SK-N-SH treated with all-trans-retinoic acid at 6 μM for 48 hours (cell line): Measurements from ENCODE around the gene MROH9.

ENCODE experiments used
- ATAC-seq: fragments of 200-7000 bp; cut with Tn5 transposase; 3 replicates; pipeline ENCODE4 v1.9.1; 2020; ENCODE audit warnings: mild to moderate bottlenecking, moderate library complexity
- ARNTL ChIP-seq: fragments of 450-650 bp; formaldehyde crosslinking; IDR thresholded peaks from 2 replicates; pipeline ENCODE4 v1.5.0; 2020; ENCODE audit warnings: low read depth, mild to moderate bottlenecking, moderate library complexity, borderline replicate concordance
- BACH2 ChIP-seq: fragments of 250-450 bp; sonication (Bioruptor Pico); IDR thresholded peaks from 2 replicates; pipeline ENCODE4 v1.9.0; 2021; ENCODE audit warnings: mild to moderate bottlenecking, borderline replicate concordance
- CREB5 ChIP-seq: fragments of 250-450 bp; sonication (Bioruptor Pico); IDR thresholded peaks from 2 replicates; pipeline ENCODE4 v1.5.1; 2020; ENCODE audit warnings: low read depth, mild to moderate bottlenecking, moderate library complexity
- GLIS3 ChIP-seq: fragments of 250-450 bp; sonication (Bioruptor Pico); IDR thresholded peaks from 2 replicates; pipeline ENCODE4 v1.5.0; 2020; ENCODE audit warnings: mild to moderate bottlenecking, moderate library complexity
- ISL1 ChIP-seq: fragments of 250-450 bp; sonication (Bioruptor Pico); IDR thresholded peaks from 2 replicates; pipeline ENCODE4 v2.1.2; 2022; ENCODE audit warnings: mild to moderate bottlenecking, moderate library complexity
- OSR1 ChIP-seq: fragments of 250-450 bp; sonication (Bioruptor Pico); IDR thresholded peaks from 2 replicates; pipeline ENCODE4 v1.8.0; 2022; ENCODE audit warnings: moderate library complexity, mild to moderate bottlenecking, inconsistent platforms
- PATZ1 ChIP-seq: fragments of 250-450 bp; sonication (Bioruptor Pico); IDR thresholded peaks from 2 replicates; pipeline ENCODE4 v1.8.0; 2020; ENCODE audit warnings: mild to moderate bottlenecking, moderate library complexity, borderline replicate concordance
- POU6F1 ChIP-seq: fragments of 250-450 bp; sonication (Bioruptor Pico); IDR thresholded peaks from 2 replicates; pipeline ENCODE4 v1.8.0; 2021; ENCODE audit warnings: low read depth, mild to moderate bottlenecking, moderate library complexity, borderline replicate concordance
- PPARA ChIP-seq: fragments of 250-450 bp; sonication (Bioruptor Pico); IDR thresholded peaks from 2 replicates; pipeline ENCODE4 v1.5.0; 2020; ENCODE audit warnings: mild to moderate bottlenecking, borderline replicate concordance
- RARB ChIP-seq: fragments of 250-450 bp; sonication (Bioruptor Pico); IDR thresholded peaks from 2 replicates; pipeline ENCODE4 v1.8.0; 2021; ENCODE audit warnings: mild to moderate bottlenecking, moderate library complexity
- TOX ChIP-seq: fragments of 250-450 bp; sonication (Bioruptor Pico); IDR thresholded peaks from 2 replicates; pipeline ENCODE4 v1.8.0; 2021; ENCODE audit warnings: mild to moderate bottlenecking, moderate library complexity, borderline replicate concordance
- TSHZ2 ChIP-seq: fragments of 250-450 bp; sonication (Bioruptor Pico); IDR thresholded peaks from 2 replicates; pipeline ENCODE4 v1.5.0; 2020; ENCODE audit warnings: mild to moderate bottlenecking, moderate library complexity
- ZC3H10 ChIP-seq: fragments of 250-450 bp; sonication (Bioruptor Pico); IDR thresholded peaks from 2 replicates; pipeline ENCODE4 v1.5.1; 2021; ENCODE audit warnings: mild to moderate bottlenecking, moderate library complexity
- ZNF565 ChIP-seq: fragments of 450-650 bp; formaldehyde crosslinking; conservative IDR thresholded peaks from 2 replicates; pipeline ENCODE4 v1.5.0; 2020; ENCODE audit warnings: low read depth, mild to moderate bottlenecking, moderate library complexity
- ZNF70 ChIP-seq: fragments of 450-650 bp; formaldehyde crosslinking; IDR thresholded peaks from 2 replicates; pipeline ENCODE4 v1.5.0; 2020; ENCODE audit warnings: mild to moderate bottlenecking, moderate library complexity

MROH9 gene

GRCh38 chr1:171107969-171108368 lies 172.6 kb downstream of the MROH9 start:
- TF ChIP-seq TOX (CRISPR knock-in tag) = no peak
- no peak for ATAC-seq

- TF ChIP-seq ZNF70 (CRISPR knock-in tag) (no peak), ZNF565 (CRISPR knock-in tag) (no peak), TSHZ2 (CRISPR knock-in tag) (no peak)
- no peak for ATAC-seq
Observed at GRCh38 chr1:171109966-171110365, 174.6 kb downstream of the MROH9 start.

GRCh38 chr1:171110621-171111326 lies 175.4 kb downstream of the MROH9 start:
- no peak for TF ChIP-seq ARNTL (CRISPR knock-in tag)
- no peak for TF ChIP-seq PPARA
- no peak for TF ChIP-seq TOX (CRISPR knock-in tag)
- TF ChIP-seq PATZ1 = no peak
- no peak for TF ChIP-seq RARB (CRISPR knock-in tag)
- no peak for TF ChIP-seq ZNF565 (CRISPR knock-in tag)
- no peak for TF ChIP-seq ISL1 (CRISPR knock-in tag)
- no peak for TF ChIP-seq POU6F1 (CRISPR knock-in tag)
- TF ChIP-seq ZNF70 (CRISPR knock-in tag) = no peak
- no peak for TF ChIP-seq BACH2 (CRISPR knock-in tag)
- no peak for TF ChIP-seq TSHZ2 (CRISPR knock-in tag)
- no peak for ATAC-seq

GRCh38 chr1:171112119-171112518 lies 176.8 kb downstream of the MROH9 start:
- TF ChIP-seq CREB5 (CRISPR knock-in tag) (no peak), OSR1 (CRISPR knock-in tag) (no peak), GLIS3 (no peak), ZC3H10 (CRISPR knock-in tag) (no peak)
- no peak for ATAC-seq
